Stimulated activated CD8-positive, alpha-beta memory T cell treated with anti-CD3 and anti-CD28 coated beads, Interleukin-12 subunit alpha, Interleukin-12 subunit beta, amount 100 ng/mL, for 4 hours (primary cell): ENCODE results near the gene IKZF3.
A peak's percentile ranks its signal among the peaks of the same experiment; 100 is the strongest.

Source experiments
- DNase-seq: peaks from one replicate; pipeline ENCODE4 v3.0.0-alpha.2; 2020; ENCODE audit warnings: low read depth

The IKZF3 gene

GRCh38 chr17:39814497-39814896, 49.6 kb downstream of the IKZF3 start:
- DNase-seq: no peak

- DNase-seq: peak; percentile 24
These were observed 50.5 kb downstream of the IKZF3 start for GRCh38 chr17:39813631-39814030.

- no peak for DNase-seq
These were observed 51.6 kb downstream of the IKZF3 start for GRCh38 chr17:39812466-39812865.

- no peak for DNase-seq
These were observed 53.0 kb downstream of the IKZF3 start for GRCh38 chr17:39810939-39811728.

- no peak for DNase-seq
These were observed 54.9 kb downstream of the IKZF3 start for GRCh38 chr17:39809221-39809620.

GRCh38 chr17:39808409-39808997, 55.6 kb downstream of the IKZF3 start:
- no peak for DNase-seq

- DNase-seq: no peak
These were observed 59.3 kb downstream of the IKZF3 start for GRCh38 chr17:39804839-39805238.

- DNase-seq: no peak
These were observed 63.1 kb downstream of the IKZF3 start for GRCh38 chr17:39801055-39801454.

GRCh38 chr17:39800540-39800939, 63.6 kb downstream of the IKZF3 start:
- DNase-seq: no peak

GRCh38 chr17:39799395-39799794, 64.7 kb downstream of the IKZF3 start:
- DNase-seq: no peak

- DNase-seq: no peak
These were observed 69.7 kb downstream of the IKZF3 start for GRCh38 chr17:39794249-39794970.

GRCh38 chr17:39793301-39793872, 70.7 kb downstream of the IKZF3 start:
- DNase-seq: no peak

- no peak for DNase-seq
These were observed 71.4 kb downstream of the IKZF3 start for GRCh38 chr17:39792526-39793221.

GRCh38 chr17:39791111-39791992, 72.8 kb downstream of the IKZF3 start:
- DNase-seq: no peak

GRCh38 chr17:39787743-39788484, 76.2 kb downstream of the IKZF3 start:
- DNase-seq: no peak

- no peak for DNase-seq
These were observed 77.1 kb downstream of the IKZF3 start for GRCh38 chr17:39787041-39787440.

GRCh38 chr17:39782980-39783379, 81.1 kb downstream of the IKZF3 start:
- no peak for DNase-seq

GRCh38 chr17:39782481-39782880, 81.6 kb downstream of the IKZF3 start:
- no peak for DNase-seq

GRCh38 chr17:39781861-39782213, 82.3 kb downstream of the IKZF3 start:
- no peak for DNase-seq

- DNase-seq: no peak
These were observed 82.9 kb downstream of the IKZF3 start for GRCh38 chr17:39781031-39781860.
